ENCODE measurements around the gene NEK2. TPM values are rescaled to one million over a fixed set of nuclear protein-coding genes. Genes with fewer than 3 reads are reported as not detected.
"Not testable (repeated sequence)": the region's sequence is repeated elsewhere in the genome, so short reads cannot be mapped to it uniquely, and the experiment has no call there.

The NEK2 gene
- total RNA-seq, 1 donor from 2014 or later, result 3.9 TPM

DNA sequence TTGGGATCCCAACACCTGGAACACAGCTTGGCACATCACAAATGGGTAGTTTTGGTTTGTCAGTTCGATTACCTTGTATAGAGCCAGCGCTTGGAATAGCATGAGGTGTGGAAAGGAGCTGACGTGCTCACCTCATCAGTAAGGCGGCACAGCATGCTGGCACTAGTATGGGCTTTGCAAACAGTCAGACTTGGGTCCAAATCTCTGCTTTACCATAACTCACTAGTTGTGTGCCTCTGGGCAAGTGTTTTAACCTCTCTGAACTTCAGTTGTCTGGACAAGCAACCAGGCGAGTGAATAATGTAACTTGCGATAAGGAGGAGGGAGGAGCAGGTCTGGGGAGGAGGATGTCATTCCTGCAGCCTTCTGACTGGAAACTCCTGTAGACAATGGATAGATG lies 26.3 kb upstream of the NEK2 start:
- Mint-ChIP-seq H3K9me3 (ENCODE audit: unreplicated experiment) (no peaks in the 10 kb centered on the region), H3K4me1 (ENCODE audit: unreplicated experiment) (peaks cover 4% of the 10 kb centered on the region), H3K27me3 (ENCODE audit: unreplicated experiment) (peaks cover 5% of the 10 kb centered on the region), H3K4me3 (ENCODE audit: unreplicated experiment) (no peak overlapping the region), H3K27ac (ENCODE audit: unreplicated experiment) (no peak overlapping the region), H3K36me3 (ENCODE audit: low read depth, unreplicated experiment) (peaks cover 4% of the 10 kb centered on the region)
- TF ChIP-seq, protein P1, sequence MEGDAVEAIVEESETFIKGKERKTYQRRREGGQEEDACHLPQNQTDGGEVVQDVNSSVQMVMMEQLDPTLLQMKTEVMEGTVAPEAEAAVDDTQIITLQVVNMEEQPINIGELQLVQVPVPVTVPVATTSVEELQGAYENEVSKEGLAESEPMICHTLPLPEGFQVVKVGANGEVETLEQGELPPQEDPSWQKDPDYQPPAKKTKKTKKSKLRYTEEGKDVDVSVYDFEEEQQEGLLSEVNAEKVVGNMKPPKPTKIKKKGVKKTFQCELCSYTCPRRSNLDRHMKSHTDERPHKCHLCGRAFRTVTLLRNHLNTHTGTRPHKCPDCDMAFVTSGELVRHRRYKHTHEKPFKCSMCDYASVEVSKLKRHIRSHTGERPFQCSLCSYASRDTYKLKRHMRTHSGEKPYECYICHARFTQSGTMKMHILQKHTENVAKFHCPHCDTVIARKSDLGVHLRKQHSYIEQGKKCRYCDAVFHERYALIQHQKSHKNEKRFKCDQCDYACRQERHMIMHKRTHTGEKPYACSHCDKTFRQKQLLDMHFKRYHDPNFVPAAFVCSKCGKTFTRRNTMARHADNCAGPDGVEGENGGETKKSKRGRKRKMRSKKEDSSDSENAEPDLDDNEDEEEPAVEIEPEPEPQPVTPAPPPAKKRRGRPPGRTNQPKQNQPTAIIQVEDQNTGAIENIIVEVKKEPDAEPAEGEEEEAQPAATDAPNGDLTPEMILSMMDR (IDR thresholded peaks at IDR 0.05; ENCODE audit: unreplicated experiment), result no peak
- no peak for DNase-seq (ENCODE audit: low spot score)

DNA sequence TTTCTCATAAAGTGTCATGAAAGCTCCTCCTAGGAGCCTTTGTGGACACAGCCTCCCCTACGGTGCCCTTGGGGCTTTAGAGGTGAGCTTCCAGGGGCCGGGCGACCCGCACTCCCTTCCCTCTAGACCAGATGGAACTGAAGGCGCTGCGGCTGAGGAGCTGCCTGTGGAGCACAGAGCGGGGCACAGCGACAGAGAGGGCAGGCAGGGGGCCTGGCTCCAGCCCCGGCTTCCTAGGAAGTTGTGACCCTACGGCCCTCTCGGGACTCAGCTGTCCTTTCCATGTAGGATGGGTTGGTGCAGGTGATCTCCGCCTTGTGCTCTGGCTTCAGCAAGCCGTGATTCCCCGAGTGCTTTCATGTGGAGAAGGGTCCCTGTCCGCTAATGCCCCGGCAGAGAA lies 23.6 kb upstream of the NEK2 start:
- no peak overlapping the region for H3K27ac Mint-ChIP-seq (ENCODE audit: unreplicated experiment)

DNA sequence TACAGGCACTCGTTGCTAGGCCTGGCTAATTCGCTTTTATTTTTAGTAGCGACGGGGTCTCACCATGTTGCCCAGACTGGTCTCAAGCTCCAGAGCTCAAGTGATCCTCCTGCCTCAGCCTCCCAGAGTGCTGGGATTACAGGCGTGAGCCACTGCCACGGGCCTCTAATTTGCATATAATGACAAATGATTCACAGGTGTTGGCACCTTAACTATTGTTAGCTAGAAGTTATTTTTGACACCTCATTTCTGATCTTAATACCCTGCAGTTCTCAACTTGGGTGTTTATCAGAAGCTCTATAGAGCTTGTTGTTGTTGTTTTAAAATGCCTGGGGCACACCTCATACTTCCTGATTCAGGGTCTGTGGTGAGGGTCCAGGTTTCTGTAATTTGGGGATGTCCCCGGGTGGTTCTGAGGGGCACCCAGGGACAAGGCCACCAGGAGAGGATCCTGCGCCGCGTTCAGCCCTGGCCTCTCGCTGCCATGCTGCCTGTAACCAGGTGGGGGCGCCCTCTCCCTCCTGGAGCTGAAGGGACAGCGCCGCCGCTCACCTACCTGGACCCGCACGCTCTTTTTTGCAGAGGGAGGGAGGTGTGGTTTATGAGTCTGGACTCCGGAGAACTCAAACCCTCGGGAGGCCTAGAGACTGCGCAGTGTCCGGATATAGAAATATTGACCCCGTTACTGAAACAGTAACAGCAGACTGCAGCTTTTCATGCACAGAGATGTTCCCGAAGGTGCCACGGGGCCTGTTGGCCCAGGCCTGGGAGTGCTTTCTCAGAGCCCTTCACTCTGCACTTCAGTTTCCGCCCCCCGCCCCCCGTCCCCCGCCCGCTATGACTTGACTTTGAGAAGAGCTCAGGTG lies 23.0 kb upstream of the NEK2 start:
- TF ChIP-seq, protein P1 (IDR thresholded peaks at IDR 0.05; ENCODE audit: unreplicated experiment), result peak; percentile 92
- Mint-ChIP-seq H3K9me3 (ENCODE audit: unreplicated experiment) (no peaks in the 10 kb centered on the region), H3K27me3 (ENCODE audit: unreplicated experiment) (peaks cover 5% of the 10 kb centered on the region), H3K4me1 (ENCODE audit: unreplicated experiment) (peaks cover 4% of the 10 kb centered on the region), H3K4me3 (ENCODE audit: unreplicated experiment) (no peak overlapping the region), H3K27ac (ENCODE audit: unreplicated experiment) (no peak overlapping the region), H3K36me3 (ENCODE audit: low read depth, unreplicated experiment) (peaks cover 4% of the 10 kb centered on the region)
- DNase-seq (ENCODE audit: low spot score), result peak; percentile 88

More for the DNA sequence above, 23.6 kb upstream of the NEK2 start:
- Mint-ChIP-seq H3K4me1 (ENCODE audit: unreplicated experiment) (peaks cover 4% of the 10 kb centered on the region), H3K27me3 (ENCODE audit: unreplicated experiment) (peaks cover 5% of the 10 kb centered on the region), H3K4me3 (ENCODE audit: unreplicated experiment) (no peak overlapping the region), H3K36me3 (ENCODE audit: low read depth, unreplicated experiment) (peaks cover 4% of the 10 kb centered on the region), H3K9me3 (ENCODE audit: unreplicated experiment) (no peaks in the 10 kb centered on the region)
- DNase-seq (ENCODE audit: low spot score), result no peak
- TF ChIP-seq, protein P1 (IDR thresholded peaks at IDR 0.05; ENCODE audit: unreplicated experiment), result no peak

DNA sequence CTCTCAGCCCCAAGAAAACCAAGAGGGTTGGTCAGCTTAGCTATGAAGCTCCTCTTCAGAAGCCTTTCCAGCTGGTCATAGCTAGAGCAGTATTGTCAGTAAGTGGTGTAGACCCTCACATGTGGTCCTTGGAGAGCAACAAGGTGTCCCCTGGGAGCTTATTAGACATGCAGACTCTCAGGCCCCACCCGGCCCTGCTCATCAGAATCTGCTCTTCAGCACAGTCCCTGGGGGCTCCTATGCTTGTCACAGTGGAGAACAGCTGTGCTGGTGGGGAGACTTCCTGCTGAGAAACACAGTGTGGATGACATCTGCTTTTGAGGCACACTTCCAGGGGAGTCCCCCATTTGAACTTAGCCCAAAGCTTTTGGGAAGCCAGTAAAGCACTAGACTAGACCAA lies 21.9 kb upstream of the NEK2 start:
- no peak for DNase-seq (ENCODE audit: low spot score)
- peaks cover 5% of the 10 kb centered on the region for H3K27me3 Mint-ChIP-seq (ENCODE audit: unreplicated experiment)
- no peaks in the 10 kb centered on the region for H3K9me3 Mint-ChIP-seq (ENCODE audit: unreplicated experiment)
- peaks cover 4% of the 10 kb centered on the region for H3K36me3 Mint-ChIP-seq (ENCODE audit: low read depth, unreplicated experiment)
- peaks cover 4% of the 10 kb centered on the region for H3K4me1 Mint-ChIP-seq (ENCODE audit: unreplicated experiment)
- no peak overlapping the region for H3K4me3 Mint-ChIP-seq (ENCODE audit: unreplicated experiment)
- TF ChIP-seq, protein P1 (IDR thresholded peaks at IDR 0.05; ENCODE audit: unreplicated experiment), result no peak
- no peak overlapping the region for H3K27ac Mint-ChIP-seq (ENCODE audit: unreplicated experiment)

DNA sequence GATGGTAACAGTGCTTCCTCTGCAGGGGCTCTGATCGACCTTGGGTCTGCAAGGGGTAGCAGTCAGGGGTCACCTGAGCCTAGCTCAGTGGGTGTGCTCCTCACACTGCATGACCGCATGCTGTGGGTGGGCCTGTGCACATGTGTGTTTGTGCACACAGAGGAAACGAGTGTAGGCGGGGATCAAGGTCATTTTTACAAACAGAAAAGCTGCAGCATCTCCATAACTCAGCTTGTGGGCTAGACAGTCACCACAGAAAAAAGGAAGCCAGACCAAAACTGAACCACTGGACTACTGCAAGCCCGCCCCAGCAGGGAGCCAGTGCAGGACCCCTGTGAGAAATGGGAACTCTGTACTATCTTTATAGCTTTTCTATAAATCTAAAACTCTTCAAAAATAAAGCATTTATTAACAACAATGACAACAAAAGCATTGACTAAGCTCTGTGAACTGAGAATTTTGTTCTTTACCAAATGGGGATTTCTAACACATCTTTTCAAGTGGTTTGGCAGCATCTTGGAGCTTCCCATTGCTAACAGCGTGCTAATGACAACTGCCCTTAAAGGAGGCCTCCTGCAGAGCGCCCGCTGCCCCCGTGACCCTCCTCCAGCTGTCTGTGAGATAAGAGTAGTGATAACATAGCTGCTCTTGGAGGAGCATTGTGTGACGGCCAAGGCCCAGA lies 19.9 kb upstream of the NEK2 start:
- TF ChIP-seq, protein P1 (IDR thresholded peaks at IDR 0.05; ENCODE audit: unreplicated experiment), result no peak
- H3K27ac Mint-ChIP-seq (ENCODE audit: unreplicated experiment), result no peak overlapping the region
- H3K36me3 Mint-ChIP-seq (ENCODE audit: low read depth, unreplicated experiment), result peaks cover 4% of the 10 kb centered on the region
- no peak for DNase-seq (ENCODE audit: low spot score)
- no peak overlapping the region for H3K4me3 Mint-ChIP-seq (ENCODE audit: unreplicated experiment)
- peaks cover 4% of the 10 kb centered on the region for H3K4me1 Mint-ChIP-seq (ENCODE audit: unreplicated experiment)
- no peaks in the 10 kb centered on the region for H3K9me3 Mint-ChIP-seq (ENCODE audit: unreplicated experiment)
- H3K27me3 Mint-ChIP-seq (ENCODE audit: unreplicated experiment), result peaks cover 4% of the 10 kb centered on the region

DNA sequence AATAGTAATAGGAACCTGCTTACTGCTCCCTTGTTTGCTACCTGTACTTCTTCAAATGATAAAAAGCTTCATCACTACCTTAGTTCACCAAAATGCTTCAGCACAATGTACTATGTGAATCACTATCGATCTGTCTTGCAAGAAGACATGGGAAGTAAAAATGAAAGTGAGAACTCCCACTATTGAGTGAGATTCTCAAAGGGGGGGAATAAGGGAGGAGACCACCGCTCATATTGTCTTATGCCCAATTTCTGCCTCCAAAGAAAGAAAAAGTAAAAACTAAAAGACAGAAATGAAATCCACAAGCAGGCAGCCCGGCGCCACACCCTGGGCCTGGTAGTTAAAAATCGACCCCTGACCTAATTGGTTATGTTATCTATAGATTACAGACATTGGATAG lies 18.5 kb upstream of the NEK2 start:
- not testable (repeated sequence) for H3K27me3 Mint-ChIP-seq (ENCODE audit: unreplicated experiment); H3K9me3 Mint-ChIP-seq (ENCODE audit: unreplicated experiment)

More for the DNA sequence above, 18.5 kb upstream of the NEK2 start:
- not testable (repeated sequence) for DNase-seq (ENCODE audit: low spot score); H3K4me3 Mint-ChIP-seq (ENCODE audit: unreplicated experiment); H3K27ac Mint-ChIP-seq (ENCODE audit: unreplicated experiment); H3K4me1 Mint-ChIP-seq (ENCODE audit: unreplicated experiment); H3K36me3 Mint-ChIP-seq (ENCODE audit: low read depth, unreplicated experiment)

All from endothelial cell (in vitro differentiated cells).